HuH-7.5 (cell line): ENCODE results near the gene PCDHA1.

Source experiments
- DNase-seq: peaks from one replicate; pipeline ENCODE4 v3.0.0; 2011; ENCODE audit warnings: low spot score

PCDHA1 gene

GRCh38 chr5:140988608-140989007 lies 202.7 kb downstream of the PCDHA1 start:
- no peak for DNase-seq

GRCh38 chr5:140989254-140990020 lies 203.5 kb downstream of the PCDHA1 start:
- DNase-seq: no peak

GRCh38 chr5:140992828-140993227 lies 206.9 kb downstream of the PCDHA1 start:
- DNase-seq: no peak

GRCh38 chr5:140996060-140996459 lies 210.1 kb downstream of the PCDHA1 start:
- DNase-seq: no peak

- no peak for DNase-seq
Observed at GRCh38 chr5:140998921-140999410, 213.0 kb downstream of the PCDHA1 start.

GRCh38 chr5:141001446-141001843 lies 215.5 kb downstream of the PCDHA1 start:
- no peak for DNase-seq

- no peak for DNase-seq
Observed at GRCh38 chr5:141001844-141002604, 216.1 kb downstream of the PCDHA1 start.

- DNase-seq: no peak
Observed at GRCh38 chr5:141002605-141002965, 216.6 kb downstream of the PCDHA1 start.

GRCh38 chr5:141003031-141003430 lies 217.1 kb downstream of the PCDHA1 start:
- DNase-seq: no peak

GRCh38 chr5:141003791-141004611 lies 218.1 kb downstream of the PCDHA1 start:
- DNase-seq: no peak

- no peak for DNase-seq
Observed at GRCh38 chr5:141007791-141008190, 221.9 kb downstream of the PCDHA1 start.

- DNase-seq: no peak
Observed at GRCh38 chr5:141010047-141010793, 224.3 kb downstream of the PCDHA1 start.

GRCh38 chr5:141017943-141018342 lies 232.0 kb downstream of the PCDHA1 start:
- no peak for DNase-seq

GRCh38 chr5:141022384-141022783 lies 236.4 kb downstream of the PCDHA1 start:
- no peak for DNase-seq

GRCh38 chr5:141031006-141031405 lies 245.1 kb downstream of the PCDHA1 start:
- DNase-seq: no peak

- no peak for DNase-seq
Observed at GRCh38 chr5:141032626-141033025, 246.7 kb downstream of the PCDHA1 start.

GRCh38 chr5:141039061-141039460 lies 253.1 kb downstream of the PCDHA1 start:
- no peak for DNase-seq

- DNase-seq: no peak
Observed at GRCh38 chr5:141039517-141039916, 253.6 kb downstream of the PCDHA1 start.

- DNase-seq: peak; percentile 9
Observed at GRCh38 chr5:141040093-141040770, 254.3 kb downstream of the PCDHA1 start.

- DNase-seq: peak; percentile 50
Observed at GRCh38 chr5:141040771-141041426, 255.0 kb downstream of the PCDHA1 start.

GRCh38 chr5:141041427-141041785 lies 255.5 kb downstream of the PCDHA1 start:
- no peak for DNase-seq
